H1 (cell line): ENCODE results near the gene TADA2B. TPM values are rescaled to one million over a fixed set of nuclear protein-coding genes. Genes with fewer than 3 reads are reported as not detected.

Experiments used
- ATF3 ChIP-seq: IDR thresholded peaks from 2 replicates; pipeline ENCODE4 v1.6.1; 2011; ENCODE audit warnings: low read depth, mild to moderate bottlenecking, low read length; ENCODE audit not compliant: insufficient read depth
- CHD7 ChIP-seq: fragments of 300-600 bp; sonication (generic); IDR thresholded peaks from 2 replicates; pipeline ENCODE4 v1.7.1; 2012; ENCODE audit warnings: low read length, moderate library complexity, mild to moderate bottlenecking, inconsistent platforms; ENCODE audit not compliant: insufficient replicate concordance
- GABPA ChIP-seq: IDR thresholded peaks from 2 replicates; pipeline ENCODE4 v1.6.1; 2011; ENCODE audit warnings: mild to moderate bottlenecking, low read length, moderate library complexity, borderline replicate concordance; ENCODE audit not compliant: insufficient read depth
- HDAC2 ChIP-seq, 2 experiments: fragments of 300-600 bp in 1 of 2; sonication (generic) in 1 of 2; IDR thresholded peaks; 2 replicates each; pipeline ENCODE4 v1.6.1; 2011 to 2012; ENCODE audit warnings: low read depth in 2 of 2, low read length in 2 of 2, mild to moderate bottlenecking in 2 of 2, moderate library complexity in 2 of 2, borderline replicate concordance in 1 of 2, inconsistent platforms in 1 of 2
- TCF12 ChIP-seq: IDR thresholded peaks from 2 replicates; pipeline ENCODE4 v1.6.1; 2011; ENCODE audit warnings: low read depth, mild to moderate bottlenecking, low read length
- polyA plus RNA-seq, 7 experiments: library from polyadenylated mRNA; depleted of rRNA in 3 of 7; stranded (reverse) in 5 of 7; unstranded in 2 of 7; fragments of >200 nt in 5 of 7; fragments of 200-250 nt in 2 of 7; gene quantifications; 1 replicate in 5 of 7; 2 replicates in 1 of 7; 4 replicates in 1 of 7; pipeline versions ENCODE4 v1.2.1 to v1.2.3, GENCODE V29; 2011 to 2013; ENCODE audit warnings: missing spikeins in 2 of 7, mixed read lengths in 2 of 7
- total RNA-seq: library from RNA; stranded (reverse); fragmentation: NEBNext Ultra II Directional; extraction: Animal tissue kit (Norgen Biotek cat#: 25700); gene quantifications from 2 replicates; pipeline ENCODE4 v1.2.1, GENCODE V29; 2021

The TADA2B gene
- total and polyA plus RNA-seq, 2 of the 8 experiments (the other 6 are each of a cell fraction or from before 2014, with no cell fraction given): 5.7 to 12.1 TPM

GRCh38 chr4:7059662-7060061 is 16.5 kb downstream of the TADA2B start (continued):
- no peak for TF ChIP-seq TCF12
- no peak for TF ChIP-seq ATF3
- TF ChIP-seq GABPA: no peak
- no peak for TF ChIP-seq CHD7
- TF ChIP-seq HDAC2 (IDR thresholded peaks at IDR 0.05; ENCODE audit: borderline replicate concordance in 1 of 2, low read depth in 2 of 2, low read length in 2 of 2): no peak
